ENCODE data around the gene PITRM1.
A peak's percentile ranks its signal among the peaks of the same experiment; 100 is the strongest.
"Not testable (repeated sequence)": the region's sequence is repeated elsewhere in the genome, so short reads cannot be mapped to it uniquely, and the experiment has no call there.

The PITRM1 gene, protein sequence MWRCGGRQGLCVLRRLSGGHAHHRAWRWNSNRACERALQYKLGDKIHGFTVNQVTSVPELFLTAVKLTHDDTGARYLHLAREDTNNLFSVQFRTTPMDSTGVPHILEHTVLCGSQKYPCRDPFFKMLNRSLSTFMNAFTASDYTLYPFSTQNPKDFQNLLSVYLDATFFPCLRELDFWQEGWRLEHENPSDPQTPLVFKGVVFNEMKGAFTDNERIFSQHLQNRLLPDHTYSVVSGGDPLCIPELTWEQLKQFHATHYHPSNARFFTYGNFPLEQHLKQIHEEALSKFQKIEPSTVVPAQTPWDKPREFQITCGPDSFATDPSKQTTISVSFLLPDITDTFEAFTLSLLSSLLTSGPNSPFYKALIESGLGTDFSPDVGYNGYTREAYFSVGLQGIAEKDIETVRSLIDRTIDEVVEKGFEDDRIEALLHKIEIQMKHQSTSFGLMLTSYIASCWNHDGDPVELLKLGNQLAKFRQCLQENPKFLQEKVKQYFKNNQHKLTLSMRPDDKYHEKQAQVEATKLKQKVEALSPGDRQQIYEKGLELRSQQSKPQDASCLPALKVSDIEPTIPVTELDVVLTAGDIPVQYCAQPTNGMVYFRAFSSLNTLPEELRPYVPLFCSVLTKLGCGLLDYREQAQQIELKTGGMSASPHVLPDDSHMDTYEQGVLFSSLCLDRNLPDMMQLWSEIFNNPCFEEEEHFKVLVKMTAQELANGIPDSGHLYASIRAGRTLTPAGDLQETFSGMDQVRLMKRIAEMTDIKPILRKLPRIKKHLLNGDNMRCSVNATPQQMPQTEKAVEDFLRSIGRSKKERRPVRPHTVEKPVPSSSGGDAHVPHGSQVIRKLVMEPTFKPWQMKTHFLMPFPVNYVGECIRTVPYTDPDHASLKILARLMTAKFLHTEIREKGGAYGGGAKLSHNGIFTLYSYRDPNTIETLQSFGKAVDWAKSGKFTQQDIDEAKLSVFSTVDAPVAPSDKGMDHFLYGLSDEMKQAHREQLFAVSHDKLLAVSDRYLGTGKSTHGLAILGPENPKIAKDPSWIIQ

DNA sequence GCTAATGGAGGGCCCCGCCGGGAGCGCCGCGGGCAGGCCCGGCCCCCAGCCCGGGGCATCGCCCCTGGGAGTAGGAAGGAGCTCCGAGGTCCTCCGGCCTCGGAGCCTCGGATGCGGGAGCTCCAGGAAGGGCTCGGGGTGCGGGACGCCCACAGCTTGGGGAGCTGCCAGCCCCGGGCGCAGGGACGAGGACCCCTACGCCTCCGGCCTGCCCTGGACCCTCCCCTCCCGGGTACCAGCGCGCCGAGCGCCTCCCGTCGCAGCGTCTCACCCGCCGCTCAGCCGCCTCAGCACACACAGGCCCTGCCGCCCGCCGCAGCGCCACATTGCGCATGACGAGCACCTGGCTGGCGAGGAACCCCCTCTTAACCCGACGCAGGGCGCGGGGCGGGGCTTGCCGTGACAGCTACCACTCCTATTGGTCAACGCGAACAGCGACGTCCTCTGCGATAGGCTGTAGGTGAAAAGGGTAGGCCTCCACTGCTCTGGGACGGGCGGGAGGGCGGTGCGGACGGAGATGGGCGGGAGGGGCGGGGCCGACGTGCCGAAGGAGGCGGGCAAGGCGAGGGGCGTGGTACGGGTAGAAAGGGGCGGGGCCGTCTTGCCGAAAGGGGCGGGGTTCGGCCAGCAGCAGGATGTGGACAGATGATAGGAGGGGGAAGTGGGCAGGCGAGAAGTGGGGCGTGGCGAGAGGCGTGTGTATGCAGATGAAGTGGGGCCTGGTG, at the start of gene PITRM1:
TSS of gene PITRM1 (minus strand) at position 337 of the 725 bp plus-strand sequence. CDS start at position 327, 10 bp downstream.
- Histone ChIP-seq H3K9me3 (ENCODE audit: control insufficient read depth in 1 of 2, low read length in 2 of 2) (no peaks in the 10 kb centered on the region), H3K4me3 (ENCODE audit: low read depth in 1 of 2, low read length in 2 of 2) (peak within 1 kb of the TSS; percentile 75 to 84), H3K4me1 (ENCODE audit: control insufficient read depth in 1 of 2, insufficient read depth in 2 of 2, low read length in 2 of 2) (peaks cover 0 to 12% of the 10 kb centered on the region in 2 donors), H3K36me3 (ENCODE audit: control insufficient read depth in 1 of 2, insufficient read depth in 2 of 2, low read length in 2 of 2) (peaks cover 15 to 22% of the 10 kb centered on the region in 2 donors), H3K27ac (ENCODE audit: low read length) (peak within 1 kb of the TSS; percentile 87), H3K27me3 (ENCODE audit: low read depth, low read length) (no peaks in the 10 kb centered on the region)

DNA sequence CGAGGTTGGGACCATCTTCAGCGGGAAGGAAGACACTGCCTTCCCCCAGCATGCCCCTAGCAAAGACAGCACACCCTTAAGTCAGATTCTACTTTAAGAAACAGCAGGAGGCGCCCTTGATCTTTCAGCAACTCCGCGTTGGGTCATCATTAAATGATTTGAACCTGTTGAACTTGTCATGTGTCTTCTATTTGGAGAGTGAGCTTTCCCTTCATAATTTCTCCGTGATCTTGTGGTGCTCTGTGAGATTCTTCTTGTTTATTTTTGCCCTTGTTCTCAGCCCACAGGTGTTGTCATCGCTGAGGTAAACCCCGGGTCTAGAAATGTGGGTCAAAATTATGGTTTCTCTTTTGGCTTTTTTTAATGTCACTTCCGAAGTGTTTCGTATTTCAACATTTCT, 49.5 kb upstream of the PITRM1 start:
- H3K4me3 ChIP-seq (ENCODE audit: low read depth in 1 of 2, low read length in 2 of 2) = no peak overlapping the region
- H3K4me1 ChIP-seq (ENCODE audit: control insufficient read depth in 1 of 2, insufficient read depth in 2 of 2, low read length in 2 of 2) = no peaks in the 10 kb centered on the region
- no peaks in the 10 kb centered on the region for H3K36me3 ChIP-seq (ENCODE audit: control insufficient read depth in 1 of 2, insufficient read depth in 2 of 2, low read length in 2 of 2)
- no peak overlapping the region for H3K27ac ChIP-seq (ENCODE audit: low read length)
- no peaks in the 10 kb centered on the region for H3K27me3 ChIP-seq (ENCODE audit: low read depth, low read length)
- no peaks in the 10 kb centered on the region for H3K9me3 ChIP-seq (ENCODE audit: control insufficient read depth in 1 of 2, low read length in 2 of 2)

DNA sequence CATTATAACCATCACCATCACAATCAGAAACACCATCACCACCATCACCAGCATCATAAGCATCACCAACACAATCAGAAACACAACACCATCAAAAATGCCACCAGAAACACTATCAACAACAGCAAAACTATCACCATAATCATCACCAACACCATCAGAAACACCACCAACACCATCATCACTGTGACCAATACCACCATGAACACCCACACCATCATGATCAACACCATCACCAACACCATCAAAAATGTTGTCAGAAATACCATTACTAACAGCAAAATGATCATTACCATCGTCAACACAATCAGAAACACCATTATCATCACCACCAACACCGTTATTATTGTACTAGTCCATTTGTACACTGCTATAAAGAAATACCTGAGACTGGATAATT, 49.0 kb upstream of the PITRM1 start:
- H3K36me3 ChIP-seq (ENCODE audit: control insufficient read depth in 1 of 2, insufficient read depth in 2 of 2, low read length in 2 of 2); H3K9me3 ChIP-seq (ENCODE audit: control insufficient read depth in 1 of 2, low read length in 2 of 2); H3K4me3 ChIP-seq (ENCODE audit: low read depth in 1 of 2, low read length in 2 of 2); H3K27ac ChIP-seq (ENCODE audit: low read length); H3K27me3 ChIP-seq (ENCODE audit: low read depth, low read length); H3K4me1 ChIP-seq (ENCODE audit: control insufficient read depth in 1 of 2, insufficient read depth in 2 of 2, low read length in 2 of 2): not testable (repeated sequence)

DNA sequence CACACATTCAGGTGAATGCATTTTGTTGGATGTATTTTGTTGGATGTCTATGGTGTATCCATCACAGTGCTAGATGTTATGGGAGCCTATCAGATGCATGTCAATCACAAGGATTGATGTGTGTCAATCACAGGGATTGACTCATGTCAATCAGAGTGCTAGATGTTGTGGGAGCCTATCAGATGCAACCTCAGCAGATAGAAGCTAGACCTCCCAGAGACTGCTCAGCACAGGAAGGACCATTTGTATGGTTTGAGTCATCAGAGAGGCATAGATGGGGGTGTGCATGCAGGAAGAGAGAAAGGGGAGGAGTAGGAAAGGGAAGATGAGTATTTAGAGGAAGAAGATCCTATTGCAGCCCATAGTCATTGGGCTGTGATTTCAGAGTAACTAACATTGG, 48.3 kb upstream of the PITRM1 start:
- H3K36me3 ChIP-seq (ENCODE audit: control insufficient read depth in 1 of 2, insufficient read depth in 2 of 2, low read length in 2 of 2) = no peaks in the 10 kb centered on the region
- no peak overlapping the region for H3K27ac ChIP-seq (ENCODE audit: low read length)
- H3K9me3 ChIP-seq (ENCODE audit: control insufficient read depth in 1 of 2, low read length in 2 of 2) = no peaks in the 10 kb centered on the region
- no peak overlapping the region for H3K4me3 ChIP-seq (ENCODE audit: low read depth in 1 of 2, low read length in 2 of 2)
- no peaks in the 10 kb centered on the region for H3K4me1 ChIP-seq (ENCODE audit: control insufficient read depth in 1 of 2, insufficient read depth in 2 of 2, low read length in 2 of 2)
- no peaks in the 10 kb centered on the region for H3K27me3 ChIP-seq (ENCODE audit: low read depth, low read length)

DNA sequence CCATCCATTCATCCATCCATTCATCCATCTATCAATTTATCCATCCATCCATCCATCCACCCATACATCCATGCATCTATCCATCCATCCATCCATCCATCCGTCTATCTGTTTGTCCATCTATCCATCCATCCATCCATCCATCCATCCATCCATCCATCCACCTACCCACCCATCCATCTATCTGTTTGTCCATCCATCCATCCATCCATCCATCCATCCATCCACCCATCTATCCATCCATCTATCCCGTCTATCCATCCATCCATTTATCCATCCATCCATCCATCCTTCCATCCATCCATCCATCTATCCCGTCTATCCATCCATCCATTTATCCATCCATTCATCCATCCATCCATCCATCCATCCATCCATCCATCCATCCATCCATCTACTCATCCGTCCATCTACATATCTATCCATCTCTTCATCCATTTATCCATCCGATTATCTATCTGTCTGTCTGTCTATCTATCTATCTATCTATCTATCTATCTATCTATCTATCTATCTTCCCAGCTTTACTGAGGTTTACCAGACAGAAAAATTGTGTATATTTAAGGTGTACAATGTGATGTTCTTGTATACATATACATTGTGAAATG, 46.5 kb upstream of the PITRM1 start:
- H3K27ac ChIP-seq (ENCODE audit: low read length); H3K36me3 ChIP-seq (ENCODE audit: control insufficient read depth in 1 of 2, insufficient read depth in 2 of 2, low read length in 2 of 2); H3K4me3 ChIP-seq (ENCODE audit: low read depth in 1 of 2, low read length in 2 of 2); H3K27me3 ChIP-seq (ENCODE audit: low read depth, low read length); H3K4me1 ChIP-seq (ENCODE audit: control insufficient read depth in 1 of 2, insufficient read depth in 2 of 2, low read length in 2 of 2); H3K9me3 ChIP-seq (ENCODE audit: control insufficient read depth in 1 of 2, low read length in 2 of 2): not testable (repeated sequence)

DNA sequence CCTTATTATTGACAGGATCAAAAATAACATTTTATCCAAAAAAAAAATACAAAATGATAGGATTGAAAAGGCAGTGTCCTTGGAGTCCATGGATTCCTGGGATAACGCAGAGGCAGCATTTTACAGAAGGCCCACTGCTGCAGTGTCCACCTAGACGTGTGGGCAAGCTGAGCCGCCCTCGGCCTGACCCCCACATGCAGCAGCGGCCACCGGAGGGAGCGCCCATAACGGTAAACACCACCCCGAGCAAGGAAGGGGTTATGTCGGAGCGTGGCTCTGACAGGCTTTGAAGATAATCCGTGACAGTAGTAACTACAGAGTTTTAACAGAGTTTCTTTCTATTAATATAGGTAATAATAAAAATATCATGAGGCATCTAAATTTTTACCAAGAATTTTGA, 45.3 kb upstream of the PITRM1 start:
- no peaks in the 10 kb centered on the region for H3K36me3 ChIP-seq (ENCODE audit: control insufficient read depth in 1 of 2, insufficient read depth in 2 of 2, low read length in 2 of 2)
- no peaks in the 10 kb centered on the region for H3K4me1 ChIP-seq (ENCODE audit: control insufficient read depth in 1 of 2, insufficient read depth in 2 of 2, low read length in 2 of 2)
- H3K4me3 ChIP-seq (ENCODE audit: low read depth in 1 of 2, low read length in 2 of 2) = no peak overlapping the region
- H3K9me3 ChIP-seq (ENCODE audit: control insufficient read depth in 1 of 2, low read length in 2 of 2) = no peaks in the 10 kb centered on the region
- H3K27ac ChIP-seq (ENCODE audit: low read length) = no peak overlapping the region
- no peaks in the 10 kb centered on the region for H3K27me3 ChIP-seq (ENCODE audit: low read depth, low read length)

DNA sequence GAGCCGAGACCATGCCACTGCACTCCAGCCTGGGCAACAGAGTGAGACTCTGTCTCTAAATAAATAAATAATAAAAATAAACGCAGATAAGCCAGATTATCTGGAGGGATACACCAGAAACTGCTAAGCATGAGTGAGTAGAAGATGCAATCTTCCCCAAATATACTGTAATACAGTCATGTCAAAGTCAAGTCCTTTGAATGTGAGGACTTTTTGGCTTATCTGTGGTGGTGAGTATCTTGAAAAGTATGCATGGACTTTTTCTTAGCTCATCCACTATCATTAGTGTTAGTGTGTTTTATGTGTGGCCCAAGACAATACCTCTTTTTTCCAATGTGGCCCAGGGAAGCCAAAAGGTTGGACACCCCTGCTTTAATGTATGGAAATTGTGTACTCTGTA, 44.7 kb upstream of the PITRM1 start:
- Histone ChIP-seq H3K27ac (ENCODE audit: low read length) (no peak overlapping the region), H3K4me1 (ENCODE audit: control insufficient read depth in 1 of 2, insufficient read depth in 2 of 2, low read length in 2 of 2) (no peaks in the 10 kb centered on the region), H3K27me3 (ENCODE audit: low read depth, low read length) (no peaks in the 10 kb centered on the region), H3K4me3 (ENCODE audit: low read depth in 1 of 2, low read length in 2 of 2) (no peak overlapping the region), H3K9me3 (ENCODE audit: control insufficient read depth in 1 of 2, low read length in 2 of 2) (no peaks in the 10 kb centered on the region), H3K36me3 (ENCODE audit: control insufficient read depth in 1 of 2, insufficient read depth in 2 of 2, low read length in 2 of 2) (no peaks in the 10 kb centered on the region)

DNA sequence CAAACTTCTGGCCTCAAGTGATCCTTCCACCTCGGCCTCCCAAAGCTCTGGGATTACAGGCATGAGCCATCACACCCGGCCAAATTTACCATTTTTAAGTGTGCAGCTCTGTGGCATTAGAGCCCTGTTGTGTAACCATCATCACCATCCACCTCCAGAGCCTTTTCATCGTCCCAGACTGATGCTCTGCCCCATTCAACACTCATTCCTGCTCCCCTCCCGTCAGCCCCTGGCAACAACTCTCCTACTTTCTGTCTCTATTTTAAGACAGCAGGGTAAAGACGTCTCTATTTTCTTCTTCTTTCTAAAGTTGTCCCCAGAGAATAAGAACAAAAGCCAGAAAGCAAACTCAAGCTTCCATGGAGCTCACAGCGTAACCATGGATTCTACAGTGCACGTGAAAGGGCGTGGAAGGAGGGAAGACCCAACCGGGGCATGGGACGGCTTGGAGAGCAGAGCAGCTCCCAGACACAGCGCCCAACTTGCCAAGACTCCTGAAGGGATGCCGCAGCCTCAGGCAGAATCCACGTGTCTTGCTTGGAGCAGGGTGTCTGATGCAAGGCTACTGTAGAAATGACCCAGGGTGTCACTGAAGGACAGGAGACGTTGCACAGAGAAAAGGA, 42.7 kb upstream of the PITRM1 start:
- Histone ChIP-seq H3K9me3 (ENCODE audit: control insufficient read depth in 1 of 2, low read length in 2 of 2) (no peaks in the 10 kb centered on the region), H3K27ac (ENCODE audit: low read length) (no peak overlapping the region), H3K4me3 (ENCODE audit: low read depth in 1 of 2, low read length in 2 of 2) (no peak overlapping the region), H3K27me3 (ENCODE audit: low read depth, low read length) (no peaks in the 10 kb centered on the region), H3K36me3 (ENCODE audit: control insufficient read depth in 1 of 2, insufficient read depth in 2 of 2, low read length in 2 of 2) (no peaks in the 10 kb centered on the region), H3K4me1 (ENCODE audit: control insufficient read depth in 1 of 2, insufficient read depth in 2 of 2, low read length in 2 of 2) (no peaks in the 10 kb centered on the region)

DNA sequence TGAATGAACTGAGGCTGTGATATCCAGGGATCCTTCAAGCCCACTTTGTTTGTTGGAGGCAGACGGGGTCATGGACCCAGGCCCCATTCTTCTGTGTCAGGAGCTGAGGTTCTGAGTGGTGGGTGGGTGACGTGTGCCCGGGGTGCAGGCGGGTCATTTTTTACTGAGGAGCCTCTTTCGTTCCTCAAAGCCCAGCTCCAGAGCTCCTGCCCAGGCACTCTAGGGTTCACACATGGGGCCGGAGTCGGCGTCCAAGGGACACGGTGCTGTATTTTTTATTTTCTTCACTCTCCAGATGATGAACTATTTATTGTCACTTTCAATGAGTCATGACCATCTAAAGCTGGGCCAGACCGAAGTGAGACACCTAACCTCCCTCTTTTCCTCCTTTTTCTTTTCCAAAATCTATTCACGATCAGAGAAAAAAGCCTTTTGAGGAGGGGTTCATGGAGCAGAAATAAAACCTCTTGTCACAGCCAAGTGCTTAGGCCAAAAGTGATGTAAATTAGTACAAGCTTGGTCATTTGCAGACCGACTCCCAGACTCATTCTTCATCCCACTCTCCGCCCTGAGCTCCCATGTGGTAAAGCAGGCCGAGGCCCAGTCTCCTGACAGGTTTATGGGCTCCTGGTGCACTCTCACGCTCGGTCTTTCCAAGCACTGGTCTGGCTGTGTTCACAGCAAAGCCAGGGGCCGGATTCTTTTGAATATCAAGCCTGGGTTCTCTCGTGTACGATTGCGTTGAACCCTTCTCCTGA, 41.4 kb upstream of the PITRM1 start:
- H3K4me1 ChIP-seq (ENCODE audit: control insufficient read depth in 1 of 2, insufficient read depth in 2 of 2, low read length in 2 of 2) = no peaks in the 10 kb centered on the region
- H3K27me3 ChIP-seq (ENCODE audit: low read depth, low read length) = no peaks in the 10 kb centered on the region
- H3K9me3 ChIP-seq (ENCODE audit: control insufficient read depth in 1 of 2, low read length in 2 of 2) = no peaks in the 10 kb centered on the region
- no peak overlapping the region for H3K4me3 ChIP-seq (ENCODE audit: low read depth in 1 of 2, low read length in 2 of 2)
- H3K27ac ChIP-seq (ENCODE audit: low read length) = no peak overlapping the region
- H3K36me3 ChIP-seq (ENCODE audit: control insufficient read depth in 1 of 2, insufficient read depth in 2 of 2, low read length in 2 of 2) = no peaks in the 10 kb centered on the region

DNA sequence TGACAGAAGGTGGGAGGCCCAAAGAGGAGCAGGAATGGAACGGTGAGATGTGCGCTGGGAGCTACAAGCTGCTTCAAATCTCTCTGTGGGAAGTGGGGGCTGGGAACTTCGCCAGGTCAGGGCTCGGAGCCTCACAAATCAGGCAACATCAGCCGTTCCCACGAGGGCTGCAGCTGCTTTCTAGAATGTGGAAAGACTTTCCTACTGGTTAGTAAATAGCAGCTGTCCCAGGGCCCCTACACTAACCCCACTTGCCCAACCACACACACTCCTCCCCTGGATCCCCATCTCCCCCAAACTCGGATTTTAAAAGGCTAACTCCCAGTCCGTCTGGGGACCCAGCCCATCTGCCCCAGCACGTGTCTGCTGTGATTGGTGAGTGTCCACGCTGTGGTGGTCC, 40.6 kb upstream of the PITRM1 start:
- H3K4me1 ChIP-seq (ENCODE audit: control insufficient read depth in 1 of 2, insufficient read depth in 2 of 2, low read length in 2 of 2) = no peaks in the 10 kb centered on the region
- H3K36me3 ChIP-seq (ENCODE audit: control insufficient read depth in 1 of 2, insufficient read depth in 2 of 2, low read length in 2 of 2) = no peaks in the 10 kb centered on the region
- no peaks in the 10 kb centered on the region for H3K27me3 ChIP-seq (ENCODE audit: low read depth, low read length)
- no peak overlapping the region for H3K27ac ChIP-seq (ENCODE audit: low read length)
- H3K9me3 ChIP-seq (ENCODE audit: control insufficient read depth in 1 of 2, low read length in 2 of 2) = no peaks in the 10 kb centered on the region
- H3K4me3 ChIP-seq (ENCODE audit: low read depth in 1 of 2, low read length in 2 of 2) = no peak overlapping the region
